Activated CD4-positive, alpha-beta T cell treated with anti-CD3 and anti-CD28 coated beads, Interleukin-2, Interleukin-4, amounts not matched to agents 100 ng/mL and 50 ng/mL, durations not matched to agents 16 hours and 8 hours (primary cell): ENCODE results near the gene NLRC5.
"Not testable (repeated sequence)": the region's sequence is repeated elsewhere in the genome, so short reads cannot be mapped to it uniquely, and the experiment has no call there.

ENCODE experiments used
- DNase-seq: peaks from one replicate; pipeline ENCODE4 v3.0.0-alpha.2; 2020; ENCODE audit warnings: low spot score

Gene NLRC5

GRCh38 chr16:57100445-57100844, 111.1 kb downstream of the NLRC5 start:
- no peak for DNase-seq

DNA sequence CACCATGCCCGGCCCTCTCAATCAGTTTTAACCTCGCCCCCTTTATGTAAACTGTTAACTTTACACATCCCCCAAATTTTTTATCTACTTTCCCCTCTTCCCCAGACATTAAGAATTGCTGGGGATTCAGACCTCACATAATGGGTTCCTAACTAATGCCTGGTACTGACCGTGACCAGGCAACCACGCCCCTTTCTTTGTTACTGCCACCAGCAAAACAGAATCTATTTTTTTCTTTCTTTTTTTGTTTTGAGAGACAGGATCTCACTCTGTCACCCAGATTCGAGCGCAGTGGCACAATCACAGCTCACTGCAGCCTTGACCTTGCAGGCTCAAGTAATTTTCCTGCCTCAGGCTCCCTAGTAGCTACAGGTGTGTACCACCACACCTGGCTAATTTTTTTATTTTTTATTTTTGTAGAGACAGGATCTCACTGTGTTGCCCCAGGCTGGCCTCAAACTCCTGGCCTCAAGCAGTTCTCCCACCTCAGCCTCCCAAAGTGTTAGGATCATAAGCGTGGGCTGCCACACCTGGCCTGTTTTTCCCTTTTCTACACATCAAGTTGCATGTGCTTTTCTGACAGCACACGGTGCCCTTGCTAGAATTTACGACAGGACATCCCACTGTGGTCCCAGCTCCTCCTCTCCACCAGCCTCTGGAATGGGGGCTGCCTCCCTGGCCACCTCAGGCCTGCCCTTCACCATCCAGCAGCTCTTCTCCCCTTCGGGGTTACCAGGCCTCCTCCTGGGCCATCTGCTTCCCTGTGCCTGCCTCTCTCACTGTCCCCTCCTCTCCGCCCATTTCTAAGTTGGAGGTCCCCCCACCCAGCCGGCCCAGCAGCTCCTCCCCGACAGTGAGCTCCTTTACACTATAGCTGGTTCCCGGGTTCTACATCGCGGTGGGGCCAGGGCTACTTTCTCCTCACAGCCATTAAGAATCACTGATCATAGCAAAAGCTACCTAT, 113.8 kb downstream of the NLRC5 start:
- no peak for DNase-seq

DNA sequence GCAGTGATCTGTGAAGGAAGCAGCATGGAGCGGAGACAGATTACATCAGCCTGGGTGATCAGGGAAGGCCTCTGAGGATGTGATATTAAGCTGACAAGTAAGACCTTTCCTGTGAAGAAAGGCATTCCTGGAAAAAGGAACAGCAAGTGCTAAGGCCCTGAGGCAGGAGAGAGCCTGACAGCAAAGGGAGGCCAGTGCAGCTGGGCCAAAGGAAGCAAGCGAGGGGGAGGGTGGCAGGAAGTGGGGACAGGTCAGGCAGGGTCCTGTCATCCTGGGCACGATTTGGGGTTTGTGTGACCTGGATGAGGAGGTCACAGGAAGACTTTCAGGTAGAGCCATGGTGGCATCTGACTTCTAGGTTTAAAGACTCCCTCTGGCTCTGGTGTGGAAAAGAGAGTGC, 115.3 kb downstream of the NLRC5 start:
- DNase-seq, result no peak

DNA sequence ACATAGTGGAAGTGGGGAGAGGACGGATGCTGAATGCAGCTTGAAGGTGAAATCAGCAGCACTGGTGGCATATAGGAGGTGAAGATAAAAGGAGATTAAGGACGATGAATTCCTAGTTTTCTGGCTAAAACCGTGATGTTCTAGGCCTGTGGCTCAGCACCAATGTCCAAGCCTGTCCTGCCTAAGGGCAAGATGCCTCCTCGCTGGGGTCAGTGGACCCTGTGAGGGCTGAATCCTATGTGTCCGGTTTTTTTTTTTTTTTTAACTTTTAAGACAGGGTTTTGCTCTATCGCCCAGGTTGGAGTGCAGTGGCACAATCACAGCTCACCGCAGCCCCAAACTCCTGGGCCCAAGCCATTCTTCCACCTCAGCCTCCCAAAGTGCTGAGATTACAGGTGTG, 115.8 kb downstream of the NLRC5 start:
- DNase-seq, result no peak

DNA sequence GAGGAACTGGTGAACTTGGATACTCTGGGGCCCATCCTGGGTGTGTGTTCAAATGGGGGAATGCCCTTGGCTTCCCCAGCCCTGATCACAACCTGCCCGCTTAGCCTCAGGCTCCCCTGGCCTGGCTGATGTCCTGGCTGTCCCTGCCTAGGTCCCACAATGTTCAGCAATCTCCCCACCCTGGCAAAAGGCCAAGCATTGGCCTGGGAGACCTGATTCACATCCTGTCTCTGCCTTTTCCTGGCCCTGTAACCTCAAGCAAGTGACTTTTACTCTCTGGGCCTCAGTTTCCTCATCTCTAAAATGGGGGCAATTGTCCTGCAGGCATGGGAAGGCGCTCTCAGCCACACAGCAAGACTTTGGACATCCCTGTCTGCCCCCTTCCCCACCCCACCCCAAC, 117.4 kb downstream of the NLRC5 start:
- no peak for DNase-seq

- no peak for DNase-seq
Observed at GRCh38 chr16:57107321-57107922, 118.1 kb downstream of the NLRC5 start.

DNA sequence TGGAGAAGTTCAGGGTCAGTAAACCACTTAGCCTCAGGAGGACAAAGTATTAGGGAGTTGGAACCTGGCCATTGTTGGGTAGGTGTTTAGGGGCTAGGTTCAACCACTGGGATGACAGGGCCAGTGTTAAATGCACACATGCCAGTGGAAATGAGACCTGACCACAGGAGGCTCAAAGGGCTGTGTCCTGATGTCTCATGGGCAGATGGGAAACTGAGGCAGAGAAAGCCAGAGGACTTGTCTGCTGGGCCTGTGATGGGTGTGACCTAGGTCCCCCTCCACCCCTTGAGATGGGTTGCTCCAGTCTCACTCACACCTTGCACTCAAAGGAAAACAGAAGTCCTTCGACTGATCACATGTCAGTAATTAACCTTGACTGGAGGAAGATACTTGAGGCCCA, 119.1 kb downstream of the NLRC5 start:
- DNase-seq, result no peak

DNA sequence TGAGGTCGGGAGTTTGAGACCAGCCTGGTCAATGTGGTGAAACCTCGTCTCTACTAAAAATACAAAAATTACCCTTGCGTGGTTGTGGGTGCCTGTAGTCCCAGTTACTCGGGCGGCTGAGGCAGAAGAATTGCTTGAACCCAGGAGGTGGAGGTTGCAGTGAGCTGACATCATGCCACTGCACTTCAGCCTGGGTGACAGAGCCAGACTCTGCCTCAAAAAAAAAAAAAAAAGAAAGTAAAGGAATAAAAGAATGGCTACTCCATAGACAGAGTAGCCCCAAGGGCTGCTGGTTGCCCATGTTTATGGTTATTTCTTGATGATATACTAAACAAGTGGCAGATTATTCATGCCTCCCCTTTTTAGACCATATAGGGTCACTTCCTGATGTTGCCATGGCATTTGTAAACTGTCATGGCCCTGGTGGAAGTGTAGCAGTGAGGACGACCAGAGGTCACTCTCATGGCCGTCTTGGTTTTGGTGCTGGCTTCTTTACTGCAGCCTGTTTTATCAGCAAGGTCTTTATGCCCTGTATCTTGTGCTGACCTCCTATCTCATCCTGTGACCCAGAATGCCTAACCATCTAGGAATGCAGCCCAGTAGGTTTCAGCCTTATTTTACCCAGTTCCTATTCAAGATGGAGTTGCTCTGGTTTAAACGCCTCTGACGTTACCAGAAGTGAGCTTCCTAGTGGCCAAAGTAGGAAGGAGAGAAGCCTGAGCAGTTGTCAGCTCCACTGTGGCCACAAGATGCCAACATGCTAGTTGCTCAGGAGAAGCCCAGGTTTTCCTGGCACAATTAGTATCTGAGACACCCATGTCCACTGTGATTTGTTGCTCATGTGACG, 120.1 kb downstream of the NLRC5 start:
- not testable (repeated sequence) for DNase-seq

DNA sequence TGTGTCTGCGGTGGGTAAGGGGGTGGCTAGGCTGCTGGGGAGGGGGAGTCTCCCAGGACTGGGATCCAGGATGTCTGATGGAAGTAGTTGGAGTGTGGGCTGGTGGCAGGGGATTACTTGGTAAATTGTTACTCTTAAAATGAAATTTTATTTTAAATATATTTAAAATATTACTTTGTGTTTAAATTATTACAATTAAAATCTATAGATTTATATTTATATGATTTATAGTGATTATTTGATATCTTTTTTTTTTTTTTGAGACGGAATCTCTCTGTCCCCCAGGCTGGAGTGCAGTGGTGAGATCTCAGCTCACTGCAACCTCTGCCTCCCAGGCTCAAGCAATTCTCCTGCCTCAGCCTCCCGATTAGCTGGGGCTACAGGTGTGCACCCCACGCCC, 121.6 kb downstream of the NLRC5 start:
- DNase-seq, result no peak

GRCh38 chr16:57111420-57111819, 122.1 kb downstream of the NLRC5 start:
- no peak for DNase-seq

DNA sequence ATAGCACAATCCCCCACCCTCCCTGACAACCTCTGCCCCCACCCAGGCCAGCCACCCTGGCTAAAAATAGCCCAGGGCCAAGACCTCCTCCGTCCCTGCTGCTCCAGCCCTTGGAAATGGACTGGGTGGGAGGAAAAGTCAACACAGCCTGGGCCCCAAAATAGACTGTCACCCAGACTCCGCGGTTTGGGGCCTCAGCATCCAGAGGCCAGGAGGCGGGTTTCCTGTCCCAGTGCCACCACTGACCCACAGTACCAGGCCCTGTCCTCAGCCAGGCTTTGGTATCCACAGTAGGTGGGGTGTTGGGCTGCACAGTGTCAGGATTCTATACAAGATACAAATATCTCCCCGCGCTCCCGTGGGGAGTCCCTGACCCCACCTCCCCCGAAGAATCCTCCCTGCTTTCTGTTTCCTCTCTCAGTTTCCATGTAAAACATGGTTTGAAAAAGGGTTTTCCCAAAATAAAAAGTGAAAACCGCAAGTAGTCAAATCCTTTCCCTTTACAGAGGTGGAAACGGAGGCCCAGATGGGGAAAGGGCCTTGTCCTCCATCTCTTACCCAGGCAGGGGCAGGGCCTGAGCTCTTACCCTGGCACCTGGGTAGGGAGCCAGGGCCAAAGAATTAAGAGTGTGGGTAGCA, 123.2 kb downstream of the NLRC5 start:
- DNase-seq, result no peak

GRCh38 chr16:57113042-57113453, 123.7 kb downstream of the NLRC5 start:
- no peak for DNase-seq

- DNase-seq, result no peak
Observed at GRCh38 chr16:57113664-57114063, 124.3 kb downstream of the NLRC5 start.

- no peak for DNase-seq
Observed at GRCh38 chr16:57115168-57115513, 125.8 kb downstream of the NLRC5 start.

GRCh38 chr16:57115514-57116182, 126.3 kb downstream of the NLRC5 start:
- no peak for DNase-seq

DNA sequence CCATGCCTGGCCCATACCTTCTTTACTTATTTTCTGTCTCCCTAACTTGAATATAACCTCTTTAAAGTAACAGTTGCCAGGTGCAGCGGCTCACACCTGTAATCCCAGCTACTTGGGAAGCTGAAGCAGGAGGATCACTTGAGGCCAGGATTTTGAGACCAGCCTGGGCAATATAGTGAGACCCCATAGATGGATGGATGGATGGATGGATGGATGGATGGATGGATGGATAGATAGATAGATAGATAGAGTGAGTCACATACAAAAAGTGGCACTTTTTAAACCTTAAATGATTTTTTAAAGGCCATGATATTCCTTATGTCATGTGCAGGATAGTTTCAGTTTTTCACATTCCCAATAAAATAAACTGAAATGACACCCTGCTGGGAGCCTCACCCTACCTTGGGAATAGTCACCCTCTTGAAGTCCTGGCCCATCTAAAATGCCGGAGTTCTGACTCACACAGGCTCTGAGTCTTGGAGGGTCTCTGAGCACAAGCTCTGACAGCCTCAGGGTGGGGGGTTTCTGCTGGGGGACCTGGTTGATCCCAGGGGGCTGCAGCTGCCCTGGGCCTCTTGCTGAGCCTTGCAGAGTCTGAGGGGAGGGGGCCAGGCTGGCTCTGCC, 129.2 kb downstream of the NLRC5 start:
- no peak for DNase-seq

DNA sequence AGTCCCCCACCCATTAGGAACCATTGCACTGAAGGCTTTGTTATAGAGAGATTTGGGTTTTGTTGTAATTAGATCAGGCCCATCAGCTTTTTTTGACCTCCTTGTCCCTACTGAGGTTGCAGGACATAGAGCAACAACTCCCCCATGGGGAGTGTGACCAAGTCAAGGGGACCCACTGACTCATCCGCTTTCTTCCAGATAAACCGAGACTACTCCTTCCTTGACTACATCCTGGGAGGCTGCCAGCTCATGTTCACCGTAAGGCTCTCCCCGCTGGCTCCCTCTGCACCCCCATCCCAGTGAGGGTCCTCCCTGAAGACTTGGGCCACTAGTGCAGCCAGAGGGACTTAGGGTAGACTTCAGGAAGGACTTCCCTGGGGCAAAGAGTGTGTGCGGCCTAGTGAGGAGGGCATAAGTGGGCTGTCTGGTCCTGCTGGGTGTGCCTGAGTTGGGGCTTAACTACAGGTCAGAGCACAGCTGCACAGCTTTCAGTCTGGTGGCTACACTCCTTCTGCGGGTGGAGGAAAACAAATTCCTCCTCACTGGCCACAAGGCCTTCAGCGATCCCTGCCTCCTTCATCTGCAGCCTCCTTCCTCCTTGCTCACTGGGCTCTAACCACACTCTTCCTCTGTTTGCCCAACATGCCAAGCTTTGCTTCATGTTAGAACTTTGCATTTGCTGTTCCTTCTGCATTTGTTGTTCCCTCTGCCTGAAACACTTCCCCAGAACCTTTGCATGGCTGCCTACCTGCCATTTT, 134.0 kb downstream of the NLRC5 start:
- DNase-seq, result no peak

DNA sequence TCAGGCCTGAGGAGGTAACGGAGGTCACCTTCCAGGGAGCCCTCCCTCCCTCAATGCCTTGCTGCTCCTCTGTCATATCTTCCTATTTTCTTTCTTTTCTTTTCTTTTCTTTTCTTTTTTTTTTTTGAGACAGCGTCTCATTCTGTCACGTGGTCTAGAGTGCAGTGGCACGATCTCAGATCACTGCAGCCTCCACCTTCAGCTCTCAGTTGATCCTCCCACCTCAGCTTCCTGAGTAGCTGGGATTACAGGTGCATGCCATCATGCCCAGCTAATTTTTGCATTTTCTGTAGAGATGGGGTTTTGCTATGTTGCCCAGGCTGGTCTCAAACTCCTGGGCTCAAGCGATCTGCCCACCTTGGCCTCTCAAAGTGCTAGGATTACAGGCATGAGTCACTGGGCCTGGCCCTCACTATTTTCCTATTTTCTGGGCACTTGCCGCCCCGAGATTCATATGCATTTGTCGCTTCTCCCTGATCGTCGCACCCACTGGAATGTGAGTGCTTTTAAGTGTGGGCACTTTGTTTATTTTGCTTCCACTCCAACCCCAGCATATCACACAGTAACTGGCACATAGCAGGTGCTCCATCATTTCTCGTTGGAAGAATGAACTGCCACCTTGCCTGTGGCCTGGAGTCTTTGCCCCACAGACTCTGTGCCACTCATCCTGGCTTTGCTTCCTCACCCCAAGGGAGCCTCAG, 134.8 kb downstream of the NLRC5 start:
- DNase-seq, result no peak

- DNase-seq, result no peak
Observed at GRCh38 chr16:57125376-57125775, 136.0 kb downstream of the NLRC5 start.

DNA sequence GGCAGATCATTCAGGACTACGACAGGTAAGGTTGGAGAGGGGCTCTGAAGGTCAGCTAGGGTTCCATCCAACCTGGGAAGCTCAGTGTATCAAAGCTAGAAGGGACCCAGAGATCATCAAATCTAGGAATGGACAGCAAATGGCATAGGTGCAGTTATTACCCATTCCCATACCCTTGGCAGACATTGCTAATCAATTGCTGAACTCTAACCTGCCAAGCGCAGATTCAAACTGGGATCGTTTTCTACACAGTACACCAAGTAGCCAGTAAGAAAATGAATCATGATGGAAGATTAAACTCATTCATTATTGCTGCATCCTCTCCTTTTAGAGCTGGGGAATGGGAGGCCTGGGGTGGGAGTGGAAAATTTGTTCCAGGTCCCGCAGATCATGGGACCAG, 136.6 kb downstream of the NLRC5 start:
- DNase-seq, result no peak
